KBM-7 (cell line): ENCODE measurements around the gene RPTOR.
"Not testable (repeated sequence)": the region's sequence is repeated elsewhere in the genome, so short reads cannot be mapped to it uniquely, and the experiment has no call there.

Experiments
- DNase-seq: peaks from one replicate; pipeline ENCODE4 v3.0.0-alpha.2; 2015
- in situ Hi-C: fragments of 300-500 bp; cut with MboI; formaldehyde crosslinking; loops from 2 replicates; pipeline ENCODE4 v1.14.3; 2020; ENCODE audit warnings: low sequenced_read_pairs, low pct_unique_long_range_greater_than_20kb, mixed read lengths

The RPTOR gene

GRCh38 chr17:80762076-80762475 is 217.4 kb downstream of the RPTOR start:
- in situ Hi-C loops: no loop called here
- DNase-seq: no peak

- DNase-seq: no peak
- in situ Hi-C loops: no loop called here
Observed at GRCh38 chr17:80763293-80763867, 218.7 kb downstream of the RPTOR start.

GRCh38 chr17:80764627-80765145 is 220.0 kb downstream of the RPTOR start:
- peak; percentile 70 for DNase-seq
- in situ Hi-C loops: not testable (repeated sequence)

GRCh38 chr17:80765241-80765961 is 220.8 kb downstream of the RPTOR start:
- peak; percentile 85 for DNase-seq
- in situ Hi-C loops: no loop called here

GRCh38 chr17:80766290-80766855 is 221.7 kb downstream of the RPTOR start:
- in situ Hi-C loops: no loop called here
- DNase-seq: no peak

GRCh38 chr17:80768389-80768788 is 223.8 kb downstream of the RPTOR start:
- DNase-seq: no peak
- in situ Hi-C loops: no loop called here

GRCh38 chr17:80768936-80769335 is 224.3 kb downstream of the RPTOR start:
- no peak for DNase-seq
- in situ Hi-C loops: no loop called here

- in situ Hi-C loops: no loop called here
Observed at GRCh38 chr17:80769516-80769915, 224.9 kb downstream of the RPTOR start.

GRCh38 chr17:80769936-80770625 is 225.4 kb downstream of the RPTOR start:
- no peak for DNase-seq
- in situ Hi-C loops: no loop called here

More at GRCh38 chr17:80769516-80769915, 224.9 kb downstream of the RPTOR start:
- no peak for DNase-seq

- DNase-seq: no peak
- in situ Hi-C loops: no loop called here
Observed at GRCh38 chr17:80770881-80771611, 226.4 kb downstream of the RPTOR start.

- DNase-seq: no peak
- in situ Hi-C loops: no loop called here
Observed at GRCh38 chr17:80771612-80772005, 227.0 kb downstream of the RPTOR start.

GRCh38 chr17:80772906-80773242 is 228.2 kb downstream of the RPTOR start:
- no peak for DNase-seq
- in situ Hi-C loops: no loop called here

GRCh38 chr17:80773243-80773991 is 228.8 kb downstream of the RPTOR start:
- DNase-seq: peak; percentile 42
- in situ Hi-C loops: no loop called here

GRCh38 chr17:80774146-80774545 is 229.5 kb downstream of the RPTOR start:
- in situ Hi-C loops: no loop called here
- no peak for DNase-seq

GRCh38 chr17:80774643-80775281 is 230.1 kb downstream of the RPTOR start:
- in situ Hi-C loops: no loop called here
- peak; percentile 93 for DNase-seq

- in situ Hi-C loops: no loop called here
- no peak for DNase-seq
Observed at GRCh38 chr17:80775863-80776262, 231.2 kb downstream of the RPTOR start.

- no peak for DNase-seq
- in situ Hi-C loops: no loop called here
Observed at GRCh38 chr17:80777274-80777673, 232.6 kb downstream of the RPTOR start.

- in situ Hi-C loops: no loop called here
- no peak for DNase-seq
Observed at GRCh38 chr17:80778716-80779115, 234.1 kb downstream of the RPTOR start.
